IPS-11a (cell line): ENCODE results near the gene HSDL2.
"Not testable (repeated sequence)": the region's sequence is repeated elsewhere in the genome, so short reads cannot be mapped to it uniquely, and the experiment has no call there.

Experiments used
- H3K4me3 ChIP-seq: one replicate; pipeline ENCODE4 v1.5.1; 2013; ENCODE audit warnings: low read depth, low read length, control low read depth

Gene HSDL2

GRCh38 chr9:112365257-112365656 lies 14.7 kb upstream of the HSDL2 start:
- H3K4me3 ChIP-seq = not testable (repeated sequence)

GRCh38 chr9:112366591-112366990 lies 13.3 kb upstream of the HSDL2 start:
- no peak overlapping the region for H3K4me3 ChIP-seq

DNA sequence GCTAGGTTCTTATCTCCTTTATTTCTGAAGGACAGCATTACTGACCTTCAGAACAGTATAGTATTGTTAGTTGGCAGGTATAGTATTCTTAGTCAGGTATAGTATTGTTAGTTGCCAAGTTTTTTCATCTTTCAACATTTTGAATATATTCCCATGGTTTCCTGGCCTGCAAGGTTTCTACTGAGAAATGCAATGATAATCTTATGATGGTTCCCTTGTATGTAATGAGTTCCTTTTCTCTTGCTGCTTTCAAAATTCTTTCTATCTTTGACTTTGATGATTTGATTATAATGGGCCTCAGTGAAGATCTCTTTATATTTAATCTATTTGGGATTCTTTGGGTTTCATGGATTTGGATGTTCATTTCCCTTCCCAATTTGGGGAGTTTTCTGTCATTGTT lies 12.4 kb upstream of the HSDL2 start:
- H3K4me3 ChIP-seq = no peak overlapping the region

DNA sequence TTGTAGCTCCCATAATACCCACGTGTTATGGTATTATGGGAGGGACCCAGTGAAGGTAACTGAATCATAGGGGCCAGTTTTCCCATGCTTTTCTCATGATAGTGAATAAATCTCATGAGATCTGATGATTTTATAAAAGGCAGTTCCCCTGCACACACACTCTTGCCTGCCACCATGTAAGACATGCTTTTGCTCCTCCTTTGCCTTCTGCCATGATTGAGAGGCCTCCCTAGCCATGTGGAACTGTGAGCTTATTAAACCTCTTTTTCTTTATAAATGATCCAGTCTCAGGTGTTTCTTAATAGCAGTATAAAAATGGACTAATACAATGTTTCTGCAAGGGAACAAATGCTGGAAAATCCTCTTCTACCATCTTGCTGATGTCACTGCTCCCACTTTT lies 10.1 kb upstream of the HSDL2 start:
- no peak overlapping the region for H3K4me3 ChIP-seq

DNA sequence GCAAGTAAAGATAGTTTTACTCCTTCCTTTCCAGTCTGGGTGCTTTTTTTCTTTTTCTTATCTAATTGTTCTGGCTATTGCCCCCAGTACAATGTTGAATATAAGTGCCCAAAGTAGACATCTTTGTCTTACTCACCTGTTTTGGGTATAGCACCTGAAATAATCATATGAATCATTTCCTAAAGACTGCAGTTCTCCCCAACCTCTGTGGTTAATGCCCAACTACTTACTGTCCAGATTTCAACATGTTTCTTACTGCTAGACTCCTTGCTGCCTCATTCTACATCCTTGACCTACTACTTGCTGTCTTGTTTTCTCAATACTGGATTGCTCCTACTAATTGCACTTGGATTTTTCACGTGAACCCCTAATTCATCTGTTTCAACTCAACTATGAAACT lies 8.8 kb upstream of the HSDL2 start:
- no peak overlapping the region for H3K4me3 ChIP-seq

GRCh38 chr9:112373666-112374065 lies 6.2 kb upstream of the HSDL2 start:
- H3K4me3 ChIP-seq = not testable (repeated sequence)

DNA sequence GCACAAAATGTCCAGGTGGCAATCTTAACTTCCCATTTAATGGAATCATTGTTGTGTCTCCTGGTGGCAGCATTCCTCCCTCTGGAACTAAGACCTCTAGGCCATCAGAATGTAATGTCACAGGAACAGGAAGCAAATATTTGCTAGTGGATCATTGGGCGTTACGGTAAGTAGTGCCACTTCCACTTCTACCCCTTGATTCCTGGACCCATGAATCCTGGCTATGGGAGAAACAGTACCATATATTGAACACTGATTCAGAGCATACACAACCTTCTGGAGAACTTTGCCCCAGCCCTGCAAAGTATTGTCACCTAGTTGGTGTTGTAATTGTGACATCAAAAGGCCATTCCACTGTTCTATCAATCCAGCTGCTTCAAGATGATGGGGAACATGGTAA lies 5.7 kb upstream of the HSDL2 start:
- not testable (repeated sequence) for H3K4me3 ChIP-seq

GRCh38 chr9:112375361-112375760 lies 4.5 kb upstream of the HSDL2 start:
- H3K4me3 ChIP-seq = no peak overlapping the region

- no peak overlapping the region for H3K4me3 ChIP-seq
Observed at GRCh38 chr9:112377087-112377486, 2.8 kb upstream of the HSDL2 start.

DNA sequence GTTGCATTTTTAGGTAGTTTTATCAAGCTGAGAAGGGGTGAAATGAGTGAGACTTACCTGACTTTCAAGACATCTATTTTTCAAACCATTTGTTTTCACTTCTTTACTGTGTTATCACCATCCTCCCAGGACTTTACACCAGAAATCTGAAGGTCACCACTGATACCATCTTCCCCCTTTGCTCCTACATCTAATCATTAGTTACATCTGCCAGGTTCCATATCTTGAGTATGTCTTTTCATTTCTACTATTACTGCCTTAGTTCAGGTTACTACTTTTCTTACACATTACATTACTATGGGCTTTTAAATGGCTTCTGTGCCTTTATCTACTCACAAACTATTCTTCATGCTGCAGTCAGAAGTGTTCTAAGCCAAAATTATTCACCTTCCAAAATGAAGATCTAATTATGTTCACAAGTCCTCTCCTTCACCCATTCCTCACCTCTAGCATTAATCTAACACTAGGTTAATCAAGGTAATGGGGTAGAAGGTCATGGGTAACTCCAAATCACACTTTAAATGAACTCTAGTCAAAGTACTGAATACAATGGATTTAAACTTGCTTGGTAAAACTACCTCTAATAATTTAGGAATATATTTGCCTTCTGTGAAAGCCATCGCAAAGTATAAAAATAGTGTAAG lies 2.1 kb upstream of the HSDL2 start:
- H3K4me3 ChIP-seq = no peak overlapping the region

- H3K4me3 ChIP-seq = peak overlapping the region; percentile 63
Observed at GRCh38 chr9:112378328-112379176, 1.4 kb upstream of the HSDL2 start.

- H3K4me3 ChIP-seq = peak overlapping the region; percentile 87
Observed at GRCh38 chr9:112379177-112380101, 469 bp upstream of the HSDL2 start.

DNA sequence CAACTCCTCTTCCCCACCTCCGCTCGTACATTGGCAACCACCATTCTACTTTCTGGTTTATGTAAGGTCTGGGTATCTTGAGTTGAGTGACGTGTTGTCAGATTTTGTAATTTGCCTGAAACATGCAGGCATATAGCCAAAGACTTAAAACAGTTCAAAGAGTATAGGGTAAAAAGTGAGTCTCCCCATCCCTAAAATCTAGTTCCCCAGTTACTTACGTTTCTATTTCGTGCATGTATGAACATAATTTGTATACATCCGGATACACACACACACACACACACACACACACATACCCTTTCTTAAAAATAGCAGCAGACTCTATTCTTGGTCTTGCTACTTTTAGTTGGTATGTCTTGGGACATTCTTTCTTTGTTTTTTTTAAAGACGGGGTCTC lies 915 bp downstream of the HSDL2 start:
- peak overlapping the region; percentile 87 for H3K4me3 ChIP-seq

- H3K4me3 ChIP-seq = no peak overlapping the region
Observed at GRCh38 chr9:112382066-112382465, 2.2 kb downstream of the HSDL2 start.

GRCh38 chr9:112382501-112383364 lies 2.8 kb downstream of the HSDL2 start:
- H3K4me3 ChIP-seq = no peak overlapping the region

DNA sequence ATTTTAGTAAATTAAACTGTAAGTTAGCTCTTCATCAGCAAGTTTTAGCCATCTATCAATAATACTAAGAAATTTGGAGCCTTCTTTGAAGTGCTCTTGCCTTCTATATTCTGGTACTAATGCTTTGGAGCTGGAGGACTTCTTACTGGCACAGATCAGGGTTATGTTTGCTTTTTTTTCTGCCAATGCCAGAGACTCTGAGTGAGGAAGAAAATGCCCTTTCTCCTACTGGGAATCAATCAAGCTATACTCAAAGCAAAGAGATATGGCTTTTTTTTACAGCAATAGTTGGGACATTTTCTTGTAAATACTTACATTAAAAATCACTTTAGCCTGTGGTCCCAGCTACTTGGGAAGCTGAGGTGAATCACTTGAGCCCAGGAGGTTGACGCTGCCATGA lies 4.3 kb downstream of the HSDL2 start:
- H3K4me3 ChIP-seq = no peak overlapping the region

DNA sequence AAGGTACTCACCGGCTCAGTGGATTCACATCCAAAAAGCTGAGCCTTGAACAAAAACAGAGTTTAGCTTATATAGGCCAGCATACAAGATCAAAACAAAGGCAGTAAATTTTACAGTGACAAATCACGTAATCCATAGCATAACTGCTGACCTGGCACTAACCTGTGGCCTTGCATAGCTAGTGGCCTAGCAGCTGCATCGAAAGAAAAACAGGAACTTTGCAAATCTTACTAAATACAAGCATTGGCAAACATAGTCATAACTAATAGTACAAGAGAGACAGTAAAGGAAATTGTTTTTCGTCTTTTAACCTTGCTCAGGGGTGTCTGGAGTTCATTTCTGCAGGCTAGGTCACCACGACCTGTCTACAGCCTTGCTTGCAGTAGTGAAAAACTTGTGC lies 4.8 kb downstream of the HSDL2 start:
- no peak overlapping the region for H3K4me3 ChIP-seq

- no peak overlapping the region for H3K4me3 ChIP-seq
Observed at GRCh38 chr9:112387115-112387514, 7.2 kb downstream of the HSDL2 start.

GRCh38 chr9:112389897-112390296 lies 10.0 kb downstream of the HSDL2 start:
- not testable (repeated sequence) for H3K4me3 ChIP-seq

DNA sequence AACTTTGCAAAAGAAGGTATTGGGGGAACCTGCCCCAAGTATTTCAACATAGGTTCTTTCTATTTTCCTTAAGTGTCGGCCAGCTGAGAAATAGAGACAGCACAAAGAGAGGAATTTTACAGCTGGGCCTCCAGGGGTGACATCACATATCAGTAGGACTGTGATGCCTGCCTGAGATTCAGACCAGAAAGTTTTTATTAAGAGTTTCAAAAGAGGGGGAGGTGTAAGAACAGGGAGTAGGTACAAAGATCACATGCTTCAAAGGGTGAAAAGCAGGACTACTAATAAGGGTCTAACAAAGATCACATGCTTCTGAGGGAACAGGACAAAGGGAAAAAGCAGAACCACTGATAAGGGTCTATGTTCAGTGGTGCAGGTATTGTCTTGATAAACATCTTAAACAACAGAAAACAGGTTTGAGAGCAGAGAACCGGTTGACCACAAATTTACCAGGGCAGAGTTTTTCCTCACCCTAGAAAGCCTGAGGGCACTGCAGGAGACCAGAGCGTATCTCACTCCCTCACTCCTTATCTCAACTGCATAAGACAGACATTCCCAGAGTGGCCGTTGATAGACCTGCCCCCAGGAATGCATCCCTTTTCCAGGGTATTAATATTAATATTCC lies 12.1 kb downstream of the HSDL2 start:
- not testable (repeated sequence) for H3K4me3 ChIP-seq
